HG02884 (cell line): ENCODE measurements around the gene OLFML3.
"Not testable (repeated sequence)": the region's sequence is repeated elsewhere in the genome, so short reads cannot be mapped to it uniquely, and the experiment has no call there.

Experiments
- ATAC-seq: cut with Tn5 transposase; IDR thresholded peaks from one replicate; pipeline ENCODE4 v1.9.1; 2021; ENCODE audit warnings: mild to moderate bottlenecking, moderate library complexity; ENCODE audit not compliant: unreplicated experiment

The OLFML3 gene

DNA sequence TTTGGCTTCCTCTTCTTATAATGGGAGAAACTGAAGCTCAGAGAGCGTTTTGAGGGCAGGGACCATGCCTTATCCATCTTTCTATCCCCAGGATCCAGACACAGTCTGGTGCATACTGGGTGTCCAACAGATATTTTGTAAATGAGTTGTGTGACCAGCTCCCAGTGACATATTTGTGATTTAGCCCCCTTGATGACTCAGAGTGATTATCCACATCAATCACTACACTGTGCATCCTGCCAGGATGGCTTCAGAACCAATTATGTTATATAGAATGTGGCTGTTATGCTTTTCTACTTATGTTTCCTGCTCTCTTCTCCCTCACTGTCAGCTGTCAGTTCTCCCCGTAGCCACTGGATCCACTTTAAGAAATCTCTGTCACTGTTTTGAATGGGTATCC lies 11.3 kb downstream of the OLFML3 start:
- ATAC-seq, result no peak

DNA sequence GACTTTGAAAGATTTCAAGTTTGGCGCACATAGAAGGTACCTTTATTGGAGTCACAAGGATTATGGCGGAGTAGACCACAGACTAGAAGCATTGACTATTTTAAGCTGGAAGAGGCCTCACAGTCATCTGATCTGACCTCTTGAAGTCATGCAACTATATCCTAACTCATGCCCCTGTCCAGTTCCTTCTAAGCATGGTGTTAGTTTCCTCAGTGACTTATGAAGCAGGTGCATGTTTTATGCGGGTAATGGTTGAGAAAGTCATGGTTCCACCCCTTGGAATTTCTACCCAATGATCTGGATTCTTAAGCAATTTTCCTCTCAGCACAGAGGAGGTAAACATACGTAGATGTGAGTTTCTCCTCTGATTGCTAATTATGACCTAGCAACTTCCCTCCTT lies 11.7 kb downstream of the OLFML3 start:
- no peak for ATAC-seq

DNA sequence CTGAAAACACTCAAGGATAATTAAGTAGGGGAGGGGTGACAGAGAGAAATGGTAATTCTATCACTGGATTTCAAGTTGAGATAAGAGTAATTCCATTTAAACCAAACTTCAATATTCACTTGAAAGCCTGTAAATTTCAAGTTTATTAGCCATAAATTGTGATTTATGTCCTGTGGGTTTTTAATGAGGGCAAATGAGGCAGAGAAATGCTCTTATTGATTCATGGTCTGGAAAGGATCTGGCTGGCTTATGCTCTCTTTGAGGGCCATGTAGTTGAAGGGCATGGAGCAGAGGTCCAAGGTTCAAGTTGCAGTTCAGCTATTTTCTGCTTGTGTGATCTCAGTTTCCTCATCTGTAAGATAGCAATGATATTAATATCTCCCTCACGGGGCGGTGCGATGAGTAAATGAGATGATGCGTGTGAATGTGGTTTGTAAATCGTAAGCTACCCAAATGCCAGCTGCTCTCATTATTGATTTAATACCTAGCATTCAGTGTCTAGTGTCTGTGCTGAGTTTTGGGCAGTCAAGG lies 12.3 kb downstream of the OLFML3 start:
- no peak for ATAC-seq

DNA sequence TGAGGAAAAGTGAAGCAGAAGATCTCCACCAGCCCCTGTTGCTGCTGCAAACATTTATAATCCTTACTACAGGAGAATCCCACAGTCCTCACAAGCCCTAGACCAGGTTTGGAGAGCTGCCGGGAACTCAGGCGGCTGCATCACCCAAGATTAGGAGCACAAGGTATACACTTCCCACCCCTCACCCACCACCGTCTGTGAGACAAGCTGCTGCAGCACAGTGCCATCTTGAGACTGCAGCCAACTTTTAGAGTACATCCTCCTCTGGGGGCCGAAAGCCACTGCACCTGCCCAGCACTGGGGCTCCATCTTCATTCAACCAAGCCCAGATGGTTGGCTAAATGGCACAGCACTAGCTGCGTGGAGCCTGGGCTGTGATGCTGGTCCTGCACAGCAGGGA lies 13.8 kb downstream of the OLFML3 start:
- no peak for ATAC-seq

DNA sequence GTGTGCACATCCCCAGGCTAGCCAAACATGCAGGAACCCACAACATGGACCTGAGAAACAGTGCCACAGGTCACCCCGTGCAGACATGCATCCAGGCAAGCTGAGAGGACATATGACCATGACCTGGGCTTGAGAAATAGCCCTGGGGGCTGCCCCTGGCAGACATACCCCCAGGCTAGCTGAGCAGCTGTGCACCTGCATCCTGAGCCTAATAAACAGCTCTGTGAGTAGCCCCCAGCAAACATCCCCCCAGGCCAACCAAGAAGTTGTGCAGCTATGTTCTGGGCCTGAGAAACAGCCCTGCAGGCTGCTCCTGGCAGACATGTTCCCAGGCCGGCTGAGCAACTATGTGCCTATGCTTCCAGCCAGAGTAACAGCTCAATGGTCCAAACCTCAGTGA lies 14.5 kb downstream of the OLFML3 start:
- no peak for ATAC-seq

DNA sequence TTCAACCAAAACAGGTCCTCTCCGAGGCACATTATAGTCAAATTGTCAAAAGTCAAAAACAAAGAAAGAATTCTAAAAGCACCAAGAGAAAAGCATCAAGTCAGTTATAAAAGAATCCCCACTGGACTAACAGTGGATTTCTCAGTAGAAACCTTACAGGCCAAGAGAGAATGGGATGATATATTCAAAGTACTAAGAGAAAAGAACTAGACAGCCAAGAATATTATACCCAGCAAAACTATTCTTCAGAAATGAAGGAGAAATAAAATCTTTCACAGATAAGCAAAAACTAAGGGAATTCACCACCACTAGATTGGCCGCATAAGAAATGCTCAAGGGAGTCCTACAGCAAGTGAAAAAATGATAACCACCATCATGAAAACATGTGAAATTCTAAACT lies 16.1 kb downstream of the OLFML3 start:
- no peak for ATAC-seq

DNA sequence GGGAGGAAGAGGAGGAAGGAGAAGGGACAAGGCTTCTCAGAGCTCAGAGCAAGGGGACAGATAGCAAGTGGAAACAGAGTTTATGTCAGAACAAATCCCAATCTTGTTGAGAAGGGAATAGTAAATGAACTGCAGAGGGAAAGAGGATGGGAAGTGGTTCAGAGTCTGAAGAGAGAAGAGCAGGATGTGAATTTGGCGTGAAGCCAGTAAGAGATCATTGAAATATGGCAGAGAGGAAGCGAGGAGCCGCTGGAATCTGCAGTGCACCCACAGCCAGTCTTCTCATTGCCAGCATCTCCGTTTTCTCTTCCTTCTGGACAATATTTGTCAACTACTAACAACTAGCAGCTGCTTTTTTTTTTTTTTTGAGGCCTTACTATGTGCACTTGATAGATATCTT lies 19.1 kb downstream of the OLFML3 start:
- ATAC-seq, result no peak

DNA sequence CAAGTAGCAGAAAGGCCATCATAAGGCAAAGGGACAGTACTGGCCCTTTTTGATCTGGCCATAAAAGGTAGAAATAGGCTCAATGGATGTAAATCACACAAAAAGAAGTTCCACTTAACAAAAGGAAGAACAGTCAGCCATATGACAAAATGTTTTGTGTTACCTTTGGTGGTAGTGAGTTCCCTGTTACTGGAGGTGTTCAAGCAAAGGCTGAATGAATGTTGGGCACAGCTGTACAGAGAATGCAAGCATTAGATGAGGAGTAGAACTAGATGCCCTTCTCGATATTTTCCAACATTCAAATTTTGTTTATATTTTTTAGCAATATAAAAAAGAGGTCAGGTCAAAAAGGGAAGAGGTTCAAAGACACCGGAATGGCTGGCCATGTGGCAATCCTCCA lies 20.0 kb downstream of the OLFML3 start:
- ATAC-seq, result no peak

DNA sequence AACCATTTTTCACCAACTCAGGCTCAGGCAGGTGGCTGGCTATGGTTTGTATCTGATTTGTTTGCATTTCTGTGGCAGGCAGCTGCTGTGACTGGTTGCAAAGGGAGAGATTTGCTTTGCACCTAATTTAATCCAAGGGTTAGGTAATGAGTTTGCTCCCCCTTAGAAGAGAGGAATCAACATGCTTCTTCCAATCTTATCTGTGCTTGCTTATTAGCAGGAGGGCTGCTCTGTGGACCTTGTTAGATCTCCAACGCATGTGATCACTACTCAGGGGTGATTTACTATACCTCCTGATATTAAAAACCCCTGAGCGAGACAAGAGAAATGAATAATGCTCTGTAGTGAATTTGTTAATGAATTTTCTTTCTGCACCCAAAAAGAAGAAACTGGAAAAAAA lies 20.5 kb downstream of the OLFML3 start:
- ATAC-seq, result no peak

DNA sequence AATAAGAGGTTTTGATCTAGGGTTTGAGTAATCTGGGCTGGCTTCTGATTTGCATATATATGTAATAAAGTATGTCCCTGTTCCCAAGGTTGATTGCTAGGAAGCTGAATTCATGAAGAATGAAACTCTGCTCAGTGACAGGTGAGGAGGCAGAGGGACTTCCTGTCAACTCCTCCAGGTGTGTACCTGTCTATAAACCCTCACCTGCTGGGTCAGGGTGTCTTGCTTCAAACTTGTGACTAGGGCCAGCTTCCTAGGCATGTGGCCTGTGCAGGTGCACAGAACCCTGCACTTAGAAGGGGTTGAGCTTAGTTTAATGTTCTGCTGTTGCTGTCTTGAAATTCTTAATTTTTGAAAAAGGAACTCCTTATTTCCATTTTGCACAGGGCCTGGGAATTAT lies 21.1 kb downstream of the OLFML3 start:
- no peak for ATAC-seq

DNA sequence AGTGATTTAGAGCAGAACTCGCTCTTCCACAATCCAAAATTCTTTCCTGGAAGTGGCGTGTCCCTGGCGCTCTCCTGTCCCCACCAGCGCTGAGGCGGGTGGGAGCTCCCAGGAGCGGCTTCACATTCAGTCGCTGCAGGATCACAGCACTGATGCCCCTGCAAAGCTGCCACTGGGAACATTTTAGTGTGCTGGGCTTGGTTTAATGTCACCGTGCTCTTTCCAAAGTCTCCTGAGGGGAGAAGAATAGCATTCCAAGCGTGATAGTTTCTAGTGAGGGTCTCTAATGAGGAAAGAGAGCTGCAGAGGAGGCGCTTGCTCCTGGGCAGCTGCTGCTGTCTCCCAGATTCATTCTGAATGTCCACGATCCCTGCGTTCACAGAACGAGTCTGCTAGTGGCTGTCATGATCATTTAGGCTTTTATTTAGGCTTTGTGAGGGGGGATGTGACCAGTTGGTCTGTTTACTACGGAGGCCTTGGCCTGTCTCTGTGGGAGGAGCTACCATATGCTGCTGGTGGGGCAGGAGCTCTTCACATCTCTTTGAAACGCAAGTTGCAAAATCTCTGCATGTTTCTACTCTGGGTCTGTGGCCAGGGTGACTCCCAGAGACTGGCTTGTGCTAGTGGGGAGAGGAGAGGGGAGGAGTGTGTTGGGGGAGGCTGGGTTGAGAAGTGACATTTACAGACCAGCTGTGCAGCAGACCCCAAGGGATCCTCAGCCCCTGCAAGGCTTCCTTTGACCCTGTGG lies 23.4 kb downstream of the OLFML3 start:
- no peak for ATAC-seq

DNA sequence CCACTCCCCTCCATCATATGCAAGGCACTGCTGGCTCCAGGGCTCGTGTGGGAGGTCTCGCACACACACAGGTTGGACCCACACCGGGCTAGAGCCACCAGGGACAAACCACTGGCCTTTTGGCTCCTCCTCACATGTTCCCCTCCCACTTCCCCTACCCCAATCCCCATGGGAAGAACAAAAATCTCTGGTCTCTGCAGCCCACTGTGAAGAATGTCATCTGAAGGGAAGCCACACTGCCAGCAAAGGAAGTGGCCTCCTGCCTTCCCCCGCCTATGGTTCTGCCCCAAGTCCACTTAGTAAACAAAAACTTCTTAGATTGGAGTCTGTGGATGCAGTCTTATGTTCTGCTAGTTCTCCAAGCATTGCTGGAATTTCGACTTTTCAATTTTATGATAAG lies 24.2 kb downstream of the OLFML3 start:
- no peak for ATAC-seq

DNA sequence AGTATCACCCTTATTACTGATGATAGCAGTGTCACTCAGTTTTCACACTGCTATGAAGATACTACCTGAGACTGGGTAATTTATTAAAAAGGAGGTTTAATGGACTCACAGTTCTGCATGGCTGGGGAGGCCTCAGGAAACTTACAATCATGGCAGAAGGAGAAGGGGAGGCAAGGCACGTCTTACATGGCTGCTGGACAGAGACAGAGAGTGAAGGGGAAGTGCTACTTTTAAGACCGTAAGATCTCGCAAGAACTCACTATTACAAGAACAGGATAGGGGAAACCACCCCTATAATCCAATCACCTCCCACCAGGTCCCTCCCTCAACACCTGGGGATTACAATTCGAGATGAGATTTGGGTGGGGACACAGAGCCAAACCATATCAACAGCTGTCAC lies 27.6 kb downstream of the OLFML3 start:
- not testable (repeated sequence) for ATAC-seq

DNA sequence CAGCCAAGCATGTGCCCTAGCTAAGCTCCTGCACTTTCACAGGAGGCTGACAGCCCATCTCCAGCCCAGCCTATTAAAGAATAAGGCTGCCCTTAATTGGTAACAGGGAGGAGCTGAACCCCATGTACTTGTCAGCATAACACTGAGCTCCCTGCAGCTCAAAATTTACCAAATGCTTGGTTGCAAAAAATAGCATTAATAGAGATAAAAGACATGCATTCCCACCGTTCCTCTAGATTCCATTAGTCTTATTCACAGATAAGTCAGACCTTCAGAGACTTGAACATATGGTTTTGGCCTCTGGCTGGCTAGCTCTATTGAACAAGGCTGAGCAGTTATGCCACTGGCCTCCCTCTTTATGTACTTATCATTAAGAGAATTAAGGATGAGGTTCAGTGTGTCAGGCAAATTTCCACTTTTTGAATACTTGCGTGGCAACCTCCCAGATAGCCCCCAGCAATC lies 29.2 kb downstream of the OLFML3 start:
- ATAC-seq, result no peak

DNA sequence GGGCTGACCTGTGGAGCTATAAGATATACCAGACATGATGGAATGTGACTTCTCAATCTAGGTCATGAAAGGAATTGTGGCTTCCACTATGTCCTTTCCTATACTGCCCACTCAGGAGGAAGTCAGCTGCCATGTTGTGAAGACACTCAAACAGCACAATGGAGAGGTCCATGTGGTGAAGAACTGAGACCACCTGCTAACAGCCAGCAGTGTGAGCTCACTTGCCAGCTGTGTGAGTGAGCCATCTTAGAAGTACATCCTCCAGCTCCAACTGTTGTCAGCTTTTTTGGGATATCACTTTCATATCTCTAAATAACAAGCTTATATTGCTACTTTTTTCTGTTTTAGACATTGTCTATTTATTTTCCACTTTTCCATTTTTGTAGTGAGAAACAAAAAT lies 29.7 kb downstream of the OLFML3 start:
- ATAC-seq, result no peak

DNA sequence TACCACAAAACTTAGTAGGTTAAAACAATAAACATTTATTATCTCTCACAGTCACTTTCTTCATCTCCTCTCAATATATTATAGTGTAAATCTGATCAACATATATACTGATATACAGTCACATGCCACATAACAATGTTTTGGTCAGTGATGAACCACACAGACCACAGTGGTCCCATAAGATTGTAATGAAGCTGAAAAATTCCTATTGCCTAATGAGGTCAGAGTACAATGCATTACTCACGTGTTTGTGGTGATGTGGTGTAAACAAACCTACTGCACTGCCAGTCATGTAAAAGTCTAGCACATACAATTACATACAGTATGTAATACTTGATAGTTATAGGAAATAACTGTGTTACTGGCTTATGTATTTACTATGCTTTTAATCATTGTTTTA lies 30.1 kb downstream of the OLFML3 start:
- no peak for ATAC-seq

DNA sequence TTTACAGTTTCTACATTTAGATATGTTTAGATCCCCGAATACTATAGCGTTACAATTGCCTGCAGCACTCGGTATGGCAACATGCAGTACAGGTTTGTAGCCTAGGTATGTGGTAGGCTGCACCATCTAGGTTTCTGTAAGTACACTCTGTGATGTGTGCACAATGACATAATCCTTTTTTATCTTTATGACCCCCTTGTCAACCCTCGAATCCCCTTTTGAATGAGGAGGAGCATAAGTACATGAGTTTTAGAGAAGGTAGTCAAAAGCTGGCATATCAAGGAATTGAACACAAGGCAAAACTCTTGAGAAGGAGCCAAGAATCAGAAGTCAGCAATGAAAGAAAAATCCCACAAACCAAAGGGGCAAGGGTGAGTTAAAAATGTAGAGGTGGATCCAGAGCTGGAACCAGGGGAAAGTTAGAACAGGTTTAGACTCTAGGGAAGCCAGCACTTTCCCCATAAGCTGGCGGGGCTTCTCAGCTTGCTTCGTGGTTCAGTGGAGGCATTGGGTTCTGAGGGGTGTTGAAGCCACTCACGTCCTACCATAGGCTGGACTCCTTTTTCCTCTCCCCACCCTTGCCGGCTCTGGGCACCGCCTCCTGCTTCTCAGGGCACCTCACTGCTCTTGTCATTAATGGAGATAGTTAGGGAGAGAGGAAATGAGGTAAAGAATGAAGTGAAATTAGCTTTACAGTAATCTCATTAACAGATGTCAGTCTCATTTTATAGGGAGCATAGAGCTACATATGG lies 31.3 kb downstream of the OLFML3 start:
- no peak for ATAC-seq

DNA sequence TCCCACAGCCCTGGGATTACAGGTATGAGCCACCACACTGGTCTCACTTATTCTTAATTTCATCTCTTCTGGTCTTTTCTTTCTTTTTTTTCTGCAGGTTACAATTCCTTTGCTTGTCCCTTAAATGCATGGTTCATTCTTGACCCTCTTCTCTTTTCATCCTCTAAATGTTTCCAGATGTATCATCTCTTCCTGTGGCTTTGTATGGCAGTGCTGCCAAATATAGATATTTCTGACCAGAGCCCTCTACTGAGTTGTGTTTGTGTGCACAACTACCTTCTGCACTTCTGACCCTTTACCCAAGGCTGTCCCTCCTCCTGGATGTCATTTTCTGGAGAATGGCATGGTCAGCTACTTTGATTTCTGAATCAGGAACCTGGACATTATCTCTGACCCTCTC lies 32.5 kb downstream of the OLFML3 start:
- ATAC-seq, result no peak

DNA sequence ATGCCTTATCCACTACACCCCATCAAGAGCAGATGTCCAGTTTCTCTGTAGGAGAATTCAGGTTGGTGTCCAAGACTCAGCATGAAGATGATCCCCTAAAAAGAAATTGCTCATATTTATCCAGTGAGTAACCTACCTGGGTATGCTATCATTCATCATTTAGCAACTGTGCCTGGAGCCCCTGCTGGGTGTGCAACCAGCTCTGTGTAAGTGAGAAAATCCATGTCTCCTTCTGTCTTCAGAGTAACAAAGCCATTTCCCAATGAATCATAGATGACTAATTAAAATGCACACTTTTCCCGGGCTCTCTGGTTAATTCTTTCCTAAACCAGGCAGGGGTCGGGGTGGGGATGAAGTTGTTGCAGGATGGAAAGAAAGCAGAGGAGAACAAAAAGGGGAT lies 35.8 kb downstream of the OLFML3 start:
- ATAC-seq, result no peak

DNA sequence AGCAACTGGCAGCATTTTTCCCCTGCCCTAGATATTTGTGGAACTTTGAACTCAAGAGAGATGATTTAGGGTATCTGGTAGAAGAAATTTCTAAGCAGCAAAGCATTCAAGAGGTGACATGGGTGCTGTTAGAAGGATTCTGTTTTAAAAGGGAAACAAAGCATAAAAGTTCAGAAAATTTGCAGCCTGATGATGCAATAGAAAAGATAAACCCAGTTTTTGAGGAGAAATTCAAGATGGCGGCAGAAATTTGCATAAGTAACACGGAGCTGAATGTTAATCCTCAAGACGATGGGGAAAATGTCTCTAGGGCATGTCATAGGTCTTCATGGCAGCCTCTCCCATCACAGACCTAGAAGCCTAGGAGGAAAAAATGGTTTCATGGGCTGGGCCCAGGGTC lies 40.5 kb downstream of the OLFML3 start:
- not testable (repeated sequence) for ATAC-seq

DNA sequence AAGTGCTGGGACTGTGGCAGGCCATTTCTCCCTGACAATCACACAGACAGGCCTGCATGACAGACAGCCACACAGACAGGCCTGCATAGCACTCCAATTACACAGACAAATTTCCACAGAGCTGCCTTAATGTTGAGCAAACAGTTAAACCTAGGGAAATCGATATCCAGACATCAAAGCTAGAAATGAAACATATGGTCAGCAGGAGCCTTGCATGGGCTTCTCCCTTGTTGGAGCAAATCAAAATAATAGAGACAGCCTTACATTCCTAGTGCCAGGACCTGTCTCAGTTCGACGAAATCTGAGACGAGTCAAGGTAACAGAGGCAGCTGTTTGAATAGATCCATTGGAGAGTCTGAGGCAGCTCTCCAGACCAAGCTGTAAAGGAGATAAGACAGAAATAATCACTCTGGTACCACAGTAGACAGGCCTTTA lies 42.4 kb downstream of the OLFML3 start:
- no peak for ATAC-seq

DNA sequence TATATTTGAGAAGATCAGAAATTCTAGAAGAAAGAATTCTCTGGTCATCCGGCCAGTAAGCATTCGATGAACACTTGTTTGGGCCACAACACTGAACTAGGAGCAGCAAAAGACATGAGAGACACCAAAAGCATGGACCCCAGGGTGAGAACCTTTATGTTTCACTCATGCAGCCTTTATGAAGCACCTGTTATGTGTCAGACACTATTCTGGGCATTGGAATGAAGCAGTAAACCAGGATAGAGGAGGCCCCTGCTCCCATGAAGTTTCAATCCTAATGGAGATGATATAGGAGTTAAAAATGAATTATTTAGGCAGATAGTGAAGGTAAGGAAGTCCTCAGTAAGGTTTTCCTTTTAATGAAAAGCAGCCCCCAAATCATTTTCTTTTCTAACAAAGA lies 43.6 kb downstream of the OLFML3 start:
- no peak for ATAC-seq
